GM19099 (cell line): ENCODE results near the gene KLHL2.

ENCODE experiments used
- POLR2A ChIP-seq: IDR thresholded peaks from 3 replicates; pipeline ENCODE4 v1.6.1; 2011; ENCODE audit warnings: low read depth; ENCODE audit not compliant: insufficient read length; ENCODE audit errors: extremely low read depth

Gene KLHL2

GRCh38 chr4:165199286-165199685 is 8.1 kb upstream of the KLHL2 start:
- no peak for TF ChIP-seq POLR2A

- no peak for TF ChIP-seq POLR2A
Measured at GRCh38 chr4:165199722-165200121, 7.6 kb upstream of the KLHL2 start.

GRCh38 chr4:165201806-165202205 is 5.6 kb upstream of the KLHL2 start:
- no peak for TF ChIP-seq POLR2A

GRCh38 chr4:165203541-165204461 is 3.6 kb upstream of the KLHL2 start:
- no peak for TF ChIP-seq POLR2A

GRCh38 chr4:165204462-165204830 is 2.9 kb upstream of the KLHL2 start:
- no peak for TF ChIP-seq POLR2A

GRCh38 chr4:165207016-165207430 is 338 bp upstream of the KLHL2 start:
- TF ChIP-seq POLR2A: no peak

- no peak for TF ChIP-seq POLR2A
Measured at GRCh38 chr4:165208221-165208652, 876 bp downstream of the KLHL2 start.

- no peak for TF ChIP-seq POLR2A
Measured at GRCh38 chr4:165208741-165209388, 1.5 kb downstream of the KLHL2 start.

- no peak for TF ChIP-seq POLR2A
Measured at GRCh38 chr4:165209796-165210195, 2.4 kb downstream of the KLHL2 start.

- no peak for TF ChIP-seq POLR2A
Measured at GRCh38 chr4:165210566-165210965, 3.2 kb downstream of the KLHL2 start.

GRCh38 chr4:165217325-165217724 is 10.0 kb downstream of the KLHL2 start:
- TF ChIP-seq POLR2A: no peak

GRCh38 chr4:165222651-165222994 is 15.3 kb downstream of the KLHL2 start:
- TF ChIP-seq POLR2A: no peak

GRCh38 chr4:165234766-165235165 is 27.4 kb downstream of the KLHL2 start:
- no peak for TF ChIP-seq POLR2A

GRCh38 chr4:165248102-165248501 is 40.7 kb downstream of the KLHL2 start:
- TF ChIP-seq POLR2A: no peak

- no peak for TF ChIP-seq POLR2A
Measured at GRCh38 chr4:165288226-165288625, 80.9 kb downstream of the KLHL2 start.
